Sigmoid colon (tissue), 7 donors: ENCODE data around the gene PERP. TPM values are rescaled to one million over a fixed set of nuclear protein-coding genes. Genes with fewer than 3 reads are reported as not detected.
"Not testable (repeated sequence)": the region's sequence is repeated elsewhere in the genome, so short reads cannot be mapped to it uniquely, and the experiment has no call there.

Experiments
- DNase-seq: peaks from one replicate; pipeline ENCODE4 v3.0.0-alpha.2; 2019
- H3K27ac ChIP-seq, 4 donors: fragments of 200-600 bp; sonication (generic); one replicate each; pipeline ENCODE4 v1.5.1; 2016 to 2019; ENCODE audit warnings: mild to moderate bottlenecking in 1 of 4
- H3K27me3 ChIP-seq, 3 donors: fragments of 200-600 bp; sonication (generic); one replicate each; pipeline ENCODE4 v1.5.1; 2019; ENCODE audit warnings: mild to moderate bottlenecking in 1 of 3
- H3K36me3 ChIP-seq, 4 donors: fragments of 200-600 bp; sonication (generic); one replicate each; pipeline ENCODE4 v1.5.1; 2016 to 2019
- H3K4me1 ChIP-seq, 4 donors: fragments of 200-600 bp; sonication (generic); one replicate each; pipeline ENCODE4 v1.5.1; 2017 to 2019
- H3K4me3 ChIP-seq, 4 donors: fragments of 200-600 bp; sonication (generic); one replicate each; pipeline ENCODE4 v1.5.1; 2017 to 2019; ENCODE audit warnings: mild to moderate bottlenecking in 2 of 4, moderate library complexity in 1 of 4
- H3K9me3 ChIP-seq, 4 donors: fragments of 200-600 bp in 3 of 4; sonication (generic) in 3 of 4; one replicate each; pipeline versions ENCODE4 v1.5.1 to v1.6.1; 2013 to 2019
- CTCF ChIP-seq, 4 experiments: fragments of 450-650 bp in 3 of 4; fragments of 200-600 bp in 1 of 4; IDR thresholded peaks; one replicate each; pipeline ENCODE4 v1.5.1; 2016 to 2019; ENCODE audit warnings: antibody characterized with exemption in 4 of 4, mild to moderate bottlenecking in 3 of 4, moderate library complexity in 2 of 4
- EP300 ChIP-seq, 4 donors: sonication (generic); formaldehyde crosslinking; IDR thresholded peaks; one replicate each; pipeline ENCODE4 v1.6.1; 2017; ENCODE audit warnings: antibody characterized with exemption in 4 of 4
- POLR2A ChIP-seq, 2 donors: fragments of 450-650 bp; IDR thresholded peaks; one replicate each; pipeline ENCODE4 v1.6.1; 2016; ENCODE audit warnings: antibody characterized with exemption in 2 of 2, mild to moderate bottlenecking in 2 of 2, moderate library complexity in 2 of 2
- POLR2AphosphoS5 ChIP-seq, 4 donors: sonication (generic); formaldehyde crosslinking; IDR thresholded peaks; one replicate each; pipeline ENCODE4 v1.6.1; 2017; ENCODE audit warnings: antibody characterized with exemption in 4 of 4
- WGBS, 2 donors: extraction: QIAGEN DNeasy Blood & Tissue Kit; methylation state at CpG; one replicate each; pipeline ENCODE4 v1.1.7; 2013; 5-methylcytosine and 5-hydroxymethylcytosine counted together
- intact Hi-C: fragments of 100-400 bp; cut with DNase I; formaldehyde crosslinking; loops from one replicate; pipeline ENCODE4 v1.15.1; 2023
- polyA plus RNA-seq, 3 donors: library from polyadenylated mRNA; stranded (reverse); fragments of 200-250 nt; gene quantifications; one replicate each; pipeline ENCODE4 v1.2.3, GENCODE V29; 2013
- total RNA-seq, 4 donors: library from RNA; depleted of rRNA; stranded (reverse); fragments of >200 nt; gene quantifications; one replicate each; pipeline ENCODE4 v1.1.0, GENCODE V29; 2016
- donor health status: healthy with polysubstance abuse.
- donor health status: Bipolar disorder and iron deficiency.
- donor health status: healthy.

The PERP gene
- total and polyA plus RNA-seq, 7 donors = 21.7 to 43.7 (median 36.0) TPM

- H3K36me3 ChIP-seq = no peaks in the 10 kb centered on the region
- intact Hi-C loops = no loop called here
- TF ChIP-seq EP300 (IDR thresholded peaks at IDR 0.05) (no peak), POLR2AphosphoS5 (IDR thresholded peaks at IDR 0.05) (no peak), POLR2A (IDR thresholded peaks at IDR 0.05) (no peak), CTCF (IDR thresholded peaks at IDR 0.05) (no peak)
These were observed 35.6 kb upstream of the PERP start for GRCh38 chr6:138142806-138143205.

GRCh38 chr6:138129190-138129589 lies 22.0 kb upstream of the PERP start:
- intact Hi-C loops = no loop called here
- no peaks in the 10 kb centered on the region for H3K27me3 ChIP-seq
- no peak overlapping the region for H3K4me3 ChIP-seq
- no peaks in the 10 kb centered on the region for H3K9me3 ChIP-seq
- no peaks in the 10 kb centered on the region for H3K36me3 ChIP-seq
- no peak for TF ChIP-seq POLR2A (IDR thresholded peaks at IDR 0.05)
- no peak for TF ChIP-seq POLR2AphosphoS5 (IDR thresholded peaks at IDR 0.05)
- no peak for TF ChIP-seq CTCF (IDR thresholded peaks at IDR 0.05)
- TF ChIP-seq EP300 (IDR thresholded peaks at IDR 0.05) = no peak
- H3K27ac ChIP-seq = no peak overlapping the region
- H3K4me1 ChIP-seq = no peaks in the 10 kb centered on the region
- 88 to 94% methylated on average over 8 of the region's 8 CpGs for WGBS, 2 donors
- DNase-seq = no peak

More at GRCh38 chr6:138142806-138143205, 35.6 kb upstream of the PERP start:
- Histone ChIP-seq H3K4me3 (no peak overlapping the region), H3K9me3 (no peaks in the 10 kb centered on the region), H3K4me1 (no peaks in the 10 kb centered on the region), H3K27ac (no peak overlapping the region), H3K27me3 (no peaks in the 10 kb centered on the region)
- WGBS, 2 donors = 91 to 92% methylated on average over 4 of the region's 4 CpGs
- DNase-seq = no peak

- no peaks in the 10 kb centered on the region for H3K36me3 ChIP-seq
- no peak for DNase-seq
- no peak for TF ChIP-seq EP300 (IDR thresholded peaks at IDR 0.05)
- no peak for TF ChIP-seq CTCF (IDR thresholded peaks at IDR 0.05)
- no peak for TF ChIP-seq POLR2AphosphoS5 (IDR thresholded peaks at IDR 0.05)
- WGBS, 2 donors = 93% methylated on average over 3 of the region's 3 CpGs
- H3K9me3 ChIP-seq = no peaks in the 10 kb centered on the region
- no peak overlapping the region for H3K4me3 ChIP-seq
- intact Hi-C loops = no loop called here
- H3K27me3 ChIP-seq = no peaks in the 10 kb centered on the region
- H3K27ac ChIP-seq = no peak overlapping the region
- no peaks in the 10 kb centered on the region for H3K4me1 ChIP-seq
These were observed 20.9 kb upstream of the PERP start for GRCh38 chr6:138128096-138128495.

- Histone ChIP-seq H3K27me3 (no peaks in the 10 kb centered on the region), H3K4me3 (no peak overlapping the region), H3K9me3 (no peaks in the 10 kb centered on the region), H3K27ac (no peak overlapping the region), H3K4me1 (no peaks in the 10 kb centered on the region), H3K36me3 (no peaks in the 10 kb centered on the region)
- no peak for DNase-seq
- intact Hi-C loops = no loop called here
- WGBS, 2 donors = 93 to 94% methylated on average over 4 of the region's 4 CpGs
- TF ChIP-seq POLR2A (IDR thresholded peaks at IDR 0.05) (no peak), CTCF (IDR thresholded peaks at IDR 0.05) (no peak), POLR2AphosphoS5 (IDR thresholded peaks at IDR 0.05) (no peak), EP300 (IDR thresholded peaks at IDR 0.05) (no peak)
These were observed 16.9 kb upstream of the PERP start for GRCh38 chr6:138124096-138124495.

GRCh38 chr6:138119976-138120375 lies 12.8 kb upstream of the PERP start:
- Histone ChIP-seq H3K27me3 (peaks cover 0 to 5% (median 0%) of the 10 kb centered on the region in 3 donors), H3K4me3 (no peak overlapping the region), H3K36me3 (no peaks in the 10 kb centered on the region), H3K9me3 (no peaks in the 10 kb centered on the region), H3K27ac (no peak overlapping the region), H3K4me1 (peaks cover 0 to 4% (median 0%) of the 10 kb centered on the region in 4 donors)
- intact Hi-C loops = loop anchor here (5.0 to 10.0 kb wide), 3 partner anchors 157 to 472 kb away; no protein-coding TSS in a partner anchor
- no peak for TF ChIP-seq EP300 (IDR thresholded peaks at IDR 0.05)
- no peak for TF ChIP-seq POLR2AphosphoS5 (IDR thresholded peaks at IDR 0.05)
- TF ChIP-seq CTCF (IDR thresholded peaks at IDR 0.05) = no peak
- TF ChIP-seq POLR2A (IDR thresholded peaks at IDR 0.05) = no peak
- DNase-seq = no peak

- not testable (repeated sequence) for H3K27ac ChIP-seq, H3K36me3 ChIP-seq, DNase-seq, H3K27me3 ChIP-seq, H3K4me1 ChIP-seq, H3K4me3 ChIP-seq, H3K9me3 ChIP-seq
- WGBS, 2 donors = 83 to 91% methylated on average over 1 of the region's 1 CpG
- intact Hi-C loops = loop anchor here (5.0 to 10.0 kb wide), 3 partner anchors 158 to 473 kb away; no protein-coding TSS in a partner anchor
These were observed 12.0 kb upstream of the PERP start for GRCh38 chr6:138119229-138119628.
